IMR-90 (cell line): Measurements from ENCODE around the gene ANKK1. TPM values are rescaled to one million over a fixed set of nuclear protein-coding genes. Genes with fewer than 3 reads are reported as not detected.

Experiments used
- ATAC-seq: fragments of 200-7000 bp; cut with Tn5 transposase; 2 replicates; pipeline ENCODE4 v1.9.1; 2020; ENCODE audit warnings: low read depth, mild to moderate bottlenecking, moderate library complexity
- BruUV-seq: library from RNA; stranded (reverse); fragments of 400-500 nt; replicated peaks from 2 replicates; lab custom pipeline; 2021; lab: Mats Ljungman, UMichigan
- CTCF ChIA-PET: fragments of 300-600 bp; formaldehyde crosslinking; extraction: SDS; loops from one replicate; lab custom pipeline; 2021; ENCODE audit warnings: antibody characterized with exemption; lab: Yijun Ruan, JAX
- POLR2A ChIA-PET: fragments of 300-600 bp; sonication (Branson Sonifier 250); formaldehyde crosslinking; loops from one replicate; lab custom pipeline; 2022; ENCODE audit warnings: antibody characterized with exemption; ENCODE audit not compliant: unreplicated experiment; lab: Charles Lee
- DNase-seq: peaks from one replicate; pipeline ENCODE4 v3.0.0; 2013
- H2AFZ ChIP-seq: replicated peaks from 2 replicates; pipeline ENCODE3; 2013; ENCODE audit warnings: low read length, mild to moderate bottlenecking; ENCODE audit not compliant: poor library complexity
- H2AK5ac ChIP-seq: 2 replicates; pipeline ENCODE4 v1.6.1; 2013; ENCODE audit warnings: low read depth, low read length, inconsistent platforms
- H2AK9ac ChIP-seq: replicated peaks from 2 replicates; pipeline ENCODE3; 2013; ENCODE audit warnings: mild to moderate bottlenecking, low read depth, low read length, moderate library complexity; ENCODE audit not compliant: poor library complexity
- H2BK120ac ChIP-seq: 2 replicates; pipeline ENCODE4 v1.6.1; 2013; ENCODE audit warnings: low read depth, low read length, inconsistent platforms
- H2BK15ac ChIP-seq: 3 replicates; pipeline ENCODE4 v1.6.1; 2013; ENCODE audit warnings: low read depth, low read length, inconsistent platforms
- H2BK20ac ChIP-seq: 2 replicates; pipeline ENCODE4 v1.6.1; 2013; ENCODE audit warnings: low read depth, mild to moderate bottlenecking, inconsistent platforms, low read length, moderate library complexity
- H2BK5ac ChIP-seq: 2 replicates; pipeline ENCODE4 v1.6.1; 2013; ENCODE audit warnings: mild to moderate bottlenecking, low read depth, low read length, inconsistent platforms; ENCODE audit not compliant: poor library complexity, severe bottlenecking
- H3K14ac ChIP-seq: replicated peaks from 2 replicates; pipeline ENCODE4 v1.6.1; 2013; ENCODE audit warnings: low read depth, low read length, inconsistent platforms
- H3K18ac ChIP-seq: 2 replicates; pipeline ENCODE4 v1.6.1; 2013; ENCODE audit warnings: low read depth, low read length, control low read depth
- H3K23ac ChIP-seq: 2 replicates; pipeline ENCODE4 v1.6.1; 2013; ENCODE audit warnings: low read depth, low read length, inconsistent platforms
- H3K27ac ChIP-seq: 2 replicates; pipeline ENCODE4 v1.5.1; 2013; ENCODE audit warnings: mild to moderate bottlenecking, control low read depth, low read length; ENCODE audit not compliant: insufficient read depth
- H3K27me3 ChIP-seq: 2 replicates; pipeline ENCODE4 v1.6.1; 2013; ENCODE audit warnings: low read length; ENCODE audit not compliant: control insufficient read depth, insufficient read depth
- H3K36me3 ChIP-seq: 2 replicates; pipeline ENCODE4 v1.6.1; 2013; ENCODE audit warnings: low read length, mixed read lengths; ENCODE audit not compliant: control insufficient read depth, insufficient read depth
- H3K4ac ChIP-seq: 2 replicates; pipeline ENCODE4 v1.6.1; 2013; ENCODE audit warnings: low read depth, low read length, inconsistent platforms
- H3K4me1 ChIP-seq: 2 replicates; pipeline ENCODE4 v1.6.1; 2013; ENCODE audit warnings: low read length, mixed read lengths; ENCODE audit not compliant: control insufficient read depth, insufficient read depth
- H3K4me2 ChIP-seq: 2 replicates; pipeline ENCODE4 v1.6.1; 2013; ENCODE audit warnings: low read depth, mild to moderate bottlenecking, control low read depth, low read length, moderate library complexity
- H3K4me3 ChIP-seq: 2 replicates; pipeline ENCODE4 v1.5.1; 2013; ENCODE audit warnings: low read depth, mild to moderate bottlenecking, control low read depth, low read length, moderate library complexity; ENCODE audit not compliant: insufficient read depth
- H3K56ac ChIP-seq: 2 replicates; pipeline ENCODE4 v1.6.1; 2013; ENCODE audit warnings: low read length, inconsistent platforms; ENCODE audit not compliant: insufficient read depth; ENCODE audit errors: extremely low read depth
- H3K79me1 ChIP-seq, 2 experiments: 2 replicates each; pipeline ENCODE4 v1.6.1; 2013; ENCODE audit warnings: low read length in 2 of 2, inconsistent platforms in 1 of 2, low read depth in 1 of 2
- H3K9ac ChIP-seq: 2 replicates; pipeline ENCODE4 v1.6.1; 2013; ENCODE audit warnings: low read depth, low read length, control low read depth
- H3K9me1 ChIP-seq: 2 replicates; pipeline ENCODE4 v1.6.1; 2013; ENCODE audit warnings: low read length, inconsistent platforms; ENCODE audit not compliant: insufficient read depth
- H3K9me3 ChIP-seq: 2 replicates; pipeline ENCODE4 v1.6.1; 2013; ENCODE audit warnings: low read length; ENCODE audit not compliant: control insufficient read depth, insufficient read depth
- H4K20me1 ChIP-seq: 2 replicates; pipeline ENCODE4 v1.6.1; 2013; ENCODE audit warnings: low read length, inconsistent platforms; ENCODE audit not compliant: insufficient read depth
- H4K5ac ChIP-seq: 2 replicates; pipeline ENCODE4 v1.6.1; 2013; ENCODE audit warnings: mild to moderate bottlenecking, low read depth, low read length, control low read depth
- H4K8ac ChIP-seq, 2 experiments: 2 replicates each; pipeline ENCODE4 v1.6.1; 2013; ENCODE audit warnings: low read depth in 2 of 2, low read length in 2 of 2, control low read depth in 1 of 2, inconsistent platforms in 1 of 2
- H4K91ac ChIP-seq: 2 replicates; pipeline ENCODE4 v1.6.1; 2013; ENCODE audit warnings: low read depth, low read length, inconsistent platforms; ENCODE audit not compliant: insufficient read depth
- BHLHE40 ChIP-seq: fragments of 150-350 bp; IDR thresholded peaks from 2 replicates; pipeline ENCODE4 v1.6.1; 2016; ENCODE audit warnings: mild to moderate bottlenecking, low read depth, low read length
- CHD1 ChIP-seq: IDR thresholded peaks from 2 replicates; pipeline ENCODE4 v1.6.1; 2012; ENCODE audit warnings: low read depth, low read length, improper control_type of control experiment
- CTCF ChIP-seq: conservative IDR thresholded peaks from 2 replicates; pipeline ENCODE4 v1.5.1; 2012; ENCODE audit warnings: mild to moderate bottlenecking, low read depth, low read length, improper control_type of control experiment
- ELK1 ChIP-seq: fragments of 150-350 bp; IDR thresholded peaks from 2 replicates; pipeline ENCODE4 v1.6.1; 2016; ENCODE audit warnings: low read depth, mild to moderate bottlenecking, low read length, moderate library complexity, borderline replicate concordance
- FOS ChIP-seq: fragments of 150-350 bp; IDR thresholded peaks from 2 replicates; pipeline ENCODE4 v1.6.1; 2016; ENCODE audit warnings: low read depth, low read length
- MAFK ChIP-seq: IDR thresholded peaks from 2 replicates; pipeline ENCODE4 v1.6.1; 2012; ENCODE audit warnings: low read depth, low read length, improper control_type of control experiment
- MAZ ChIP-seq: IDR thresholded peaks from 2 replicates; pipeline ENCODE4 v1.6.1; 2012; ENCODE audit warnings: low read depth, mild to moderate bottlenecking, low read length, improper control_type of control experiment, moderate library complexity, borderline replicate concordance
- MXI1 ChIP-seq: IDR thresholded peaks from 2 replicates; pipeline ENCODE4 v1.6.1; 2012; ENCODE audit warnings: low read depth, mild to moderate bottlenecking, low read length, moderate library complexity, borderline replicate concordance
- NFE2L2 ChIP-seq: fragments of 150-350 bp; IDR thresholded peaks from 2 replicates; pipeline ENCODE4 v1.6.1; 2016; ENCODE audit warnings: low read depth, mild to moderate bottlenecking, low read length
- POLR2A ChIP-seq: IDR thresholded peaks from 2 replicates; pipeline ENCODE4 v1.6.1; 2012; ENCODE audit warnings: mild to moderate bottlenecking, low read depth, low read length
- RAD21 ChIP-seq: IDR thresholded peaks from 2 replicates; pipeline ENCODE4 v1.6.1; 2012; ENCODE audit warnings: low read length, improper control_type of control experiment
- RCOR1 ChIP-seq: IDR thresholded peaks from 2 replicates; pipeline ENCODE4 v1.6.1; 2012; ENCODE audit warnings: mild to moderate bottlenecking, low read length, improper control_type of control experiment; ENCODE audit not compliant: insufficient replicate concordance
- RFX5 ChIP-seq: IDR thresholded peaks from 2 replicates; pipeline ENCODE4 v1.8.0; 2012; ENCODE audit warnings: low read depth, mild to moderate bottlenecking, low read length, moderate library complexity
- SMC3 ChIP-seq: fragments of 150-350 bp; IDR thresholded peaks from 2 replicates; pipeline ENCODE4 v1.6.1; 2016; ENCODE audit warnings: low read depth, mild to moderate bottlenecking, antibody characterized with exemption, low read length, moderate library complexity
- USF2 ChIP-seq: fragments of 150-350 bp; IDR thresholded peaks from 2 replicates; pipeline ENCODE4 v1.6.1; 2017; ENCODE audit warnings: mild to moderate bottlenecking, antibody characterized with exemption, low read length, low read depth
- WGBS, 2 experiments: methylation state at CpG; one replicate each; pipeline versions ENCODE4 v1.1.5 to v1.1.7; 2013; ENCODE audit warnings: missing lambda C conversion rate in 2 of 2; ENCODE audit not compliant: insufficient read length in 1 of 2; ENCODE audit errors: extremely low coverage in 2 of 2; 5-methylcytosine and 5-hydroxymethylcytosine counted together
- dilution Hi-C: fragments of 300-500 bp; cut with HindIII; formaldehyde crosslinking; loops from one replicate; pipeline ENCODE4 v1.14.3; 2018; ENCODE audit warnings: low sequenced_read_pairs; ENCODE audit not compliant: unreplicated experiment
- in situ Hi-C: fragments of 300-500 bp; cut with MboI; formaldehyde crosslinking; loops from 3 replicates; pipeline ENCODE4 v1.14.3; 2019; ENCODE audit warnings: low sequenced_read_pairs, inconsistent platforms, mixed read lengths
- intact Hi-C: fragments of 100-400 bp; cut with micrococcal nuclease; formaldehyde crosslinking; loops from 2 replicates; pipeline ENCODE4 v1.10.0; 2022
- polyA plus RNA-seq, 3 experiments: library from polyadenylated mRNA; depleted of rRNA; stranded (reverse); fragments of >200 nt; gene quantifications; 2 replicates each; pipeline ENCODE4 v1.2.3, GENCODE V29; 2012; ENCODE audit warnings: low replicate concordance in 1 of 3
- total RNA-seq: library from RNA; depleted of rRNA; stranded (reverse); fragments of >200 nt; gene quantifications from 2 replicates; pipeline ENCODE4 v1.2.3, GENCODE V29; 2012

Gene ANKK1
- total and polyA plus RNA-seq, 2 of the 4 experiments (the other 2 are of a cell fraction): not detected

GRCh38 chr11:113408206-113408605 is 20.6 kb downstream of the ANKK1 start:
- Histone ChIP-seq H2AFZ (no peak overlapping the region), H2AK9ac (no peak overlapping the region), H2BK20ac (no peak overlapping the region), H3K4me2 (no peak overlapping the region), H3K36me3 (no peaks in the 10 kb centered on the region), H4K8ac (no peak overlapping the region), H4K20me1 (no peaks in the 10 kb centered on the region), H4K91ac (no peak overlapping the region), H3K79me1 (no peaks in the 10 kb centered on the region), H2AK5ac (no peak overlapping the region), H3K9me3 (no peaks in the 10 kb centered on the region), H3K4me3 (no peak overlapping the region), H3K18ac (no peak overlapping the region), H3K14ac (no peak overlapping the region), H3K27ac (no peak overlapping the region), H3K23ac (no peak overlapping the region), H2BK120ac (no peak overlapping the region), H3K4ac (no peak overlapping the region), H4K5ac (no peak overlapping the region), H2BK5ac (no peak overlapping the region), H3K9ac (no peak overlapping the region), H3K4me1 (no peaks in the 10 kb centered on the region), H2BK15ac (no peak overlapping the region), H3K27me3 (peaks cover 24% of the 10 kb centered on the region), H3K56ac (no peak overlapping the region), H3K9me1 (no peaks in the 10 kb centered on the region)
- POLR2A ChIA-PET: no interaction called here
- WGBS, 2 experiments: no CpG with 5 or more reads among the region's 9 CpGs
- no TSS peak for BruUV-seq
- intact Hi-C loops (no loop called here), in situ Hi-C loops (no loop called here), dilution Hi-C loops (no loop called here)
- no peak for DNase-seq
- no peak for ATAC-seq
- no peak for TF ChIP-seq NFE2L2
- no peak for TF ChIP-seq ELK1
- no peak for TF ChIP-seq FOS
- no peak for TF ChIP-seq RAD21
- TF ChIP-seq CTCF: no peak
- TF ChIP-seq RFX5: no peak
- no peak for TF ChIP-seq BHLHE40
- no peak for TF ChIP-seq MAZ
- TF ChIP-seq CHD1: no peak
- TF ChIP-seq MAFK: no peak
- no peak for TF ChIP-seq RCOR1
- TF ChIP-seq USF2: no peak
- no peak for TF ChIP-seq SMC3
- TF ChIP-seq MXI1: no peak
- TF ChIP-seq POLR2A: no peak
- CTCF ChIA-PET: no interaction called here
